GM18520 (cell line): ENCODE data around the gene PSD4.

Source experiments
- ATAC-seq: cut with Tn5 transposase; IDR thresholded peaks from one replicate; pipeline ENCODE4 v1.9.1; 2021; ENCODE audit not compliant: unreplicated experiment

PSD4 gene

DNA sequence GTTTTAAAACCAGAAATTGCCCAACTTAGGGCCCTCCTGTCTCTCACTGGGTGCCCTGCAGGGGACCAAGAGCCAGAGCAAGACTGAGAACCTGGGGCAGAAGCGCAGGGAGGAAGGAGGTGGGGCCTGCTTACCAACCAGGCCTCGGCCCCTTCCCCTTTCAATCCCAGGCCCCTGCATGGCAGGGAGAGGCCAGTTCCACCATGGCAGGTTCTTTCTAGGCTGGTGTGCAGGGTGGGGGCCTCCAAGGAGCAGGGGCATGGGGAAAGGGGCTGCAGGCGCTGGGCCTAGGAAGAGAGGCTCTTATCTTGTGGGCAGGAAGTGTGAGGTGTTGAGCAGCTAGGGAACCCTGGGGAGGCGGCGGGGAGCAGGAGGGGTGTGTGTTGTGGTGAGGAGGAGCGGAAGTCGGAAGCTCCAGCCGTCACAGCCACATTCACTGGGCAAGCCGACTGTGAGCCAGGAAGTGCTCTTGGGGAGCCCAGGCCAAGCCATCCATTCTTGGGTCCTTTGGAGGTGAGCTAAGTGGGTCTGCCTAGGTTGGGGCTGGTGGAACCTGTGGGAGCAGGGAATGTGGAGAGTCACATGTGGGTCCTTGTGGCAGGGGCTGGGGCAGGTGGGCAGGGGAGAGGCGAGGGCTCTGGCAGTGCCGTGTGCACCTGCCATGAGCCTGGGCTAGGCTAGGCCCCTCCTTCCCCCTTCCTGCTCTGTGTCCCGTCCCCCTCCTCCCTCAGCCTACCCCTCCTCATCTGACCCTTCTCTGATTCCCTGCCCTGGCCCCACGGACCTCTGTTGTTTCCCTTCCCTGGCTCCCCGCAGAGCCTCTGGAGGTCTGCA lies at the start of gene PSD4:
Gene PSD4, plus strand, starts transcription at position 430 of the 834 bp plus-strand sequence. CDS start 8,486 bp downstream, outside the sequence.
- peak; percentile 65 for ATAC-seq

DNA sequence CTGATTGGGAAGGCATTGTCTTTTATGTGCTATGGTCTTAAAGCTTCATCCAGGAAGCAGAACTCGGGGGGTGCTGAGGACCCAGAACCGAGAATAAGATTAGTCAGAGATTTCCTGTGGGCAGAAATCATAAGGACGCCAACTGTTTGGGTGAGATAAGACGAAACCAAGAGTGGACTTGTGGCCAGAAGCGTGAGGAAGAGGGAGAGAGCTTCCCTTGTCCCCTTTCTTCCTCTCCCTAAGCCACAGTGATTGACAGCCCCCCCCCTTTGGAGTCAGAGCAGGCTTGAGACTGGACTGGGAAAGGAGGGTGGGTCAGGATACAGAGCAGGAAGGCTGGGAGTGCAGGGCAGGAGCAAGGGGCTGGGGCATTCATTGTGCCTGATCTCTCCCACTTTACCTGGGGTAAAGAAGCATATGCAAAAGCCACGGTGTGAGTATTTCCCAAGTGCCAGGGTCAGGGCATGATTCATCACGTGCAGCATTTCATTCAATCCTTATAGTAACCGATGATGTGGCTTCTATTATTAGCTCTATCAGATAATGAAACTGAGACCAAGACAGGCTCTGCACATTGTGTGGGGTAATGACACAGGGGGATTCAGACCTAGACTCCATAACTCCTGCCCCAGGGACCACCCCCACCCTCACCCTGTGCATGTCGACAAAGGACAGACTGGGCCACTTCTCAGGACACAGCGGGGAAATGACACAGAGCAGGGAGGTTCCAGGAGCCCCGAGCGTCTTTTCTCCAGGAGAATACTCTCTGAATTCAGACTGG lies 49.4 kb upstream of the PSD4 start:
- ATAC-seq, result no peak

DNA sequence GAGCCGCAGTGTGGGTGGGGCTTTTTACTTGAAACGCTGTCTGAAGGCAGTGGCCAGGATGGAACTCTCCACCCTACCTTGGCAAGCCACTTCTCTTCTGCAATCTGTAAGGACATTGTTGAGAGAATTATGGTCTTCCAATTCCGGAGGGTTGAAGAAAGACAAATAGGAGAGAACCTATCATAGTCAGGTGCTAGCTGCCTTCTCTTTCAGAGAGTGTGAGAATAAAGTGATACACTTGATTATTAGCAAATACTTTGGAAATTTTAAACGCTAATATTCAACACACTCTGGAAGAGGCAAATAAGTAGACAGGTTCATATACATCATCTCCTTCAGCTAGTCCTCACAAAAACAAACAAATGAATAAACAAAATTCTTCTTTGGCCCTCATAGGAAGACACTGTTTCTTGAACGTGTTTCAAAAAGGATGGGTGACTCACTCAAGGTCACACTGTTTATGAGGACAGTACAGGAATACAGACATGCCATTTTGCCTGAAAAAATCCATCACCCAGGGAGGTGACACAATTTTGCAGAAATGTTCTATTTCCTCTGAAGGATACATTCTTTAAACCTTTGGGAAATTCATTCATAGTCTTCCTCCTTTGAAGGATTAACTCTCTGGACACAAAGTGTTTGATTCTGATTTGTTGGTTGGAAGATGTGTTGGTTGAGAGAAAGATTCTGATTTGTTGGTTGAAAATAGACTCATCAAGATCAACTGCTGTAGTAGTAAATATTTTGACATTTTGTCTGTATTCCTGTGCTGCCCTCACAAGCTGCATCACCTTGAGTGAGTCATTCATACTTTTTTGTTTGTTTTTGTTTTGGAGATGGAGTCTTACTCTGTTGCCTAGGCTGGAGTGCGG lies 48.6 kb upstream of the PSD4 start:
- ATAC-seq, result no peak

DNA sequence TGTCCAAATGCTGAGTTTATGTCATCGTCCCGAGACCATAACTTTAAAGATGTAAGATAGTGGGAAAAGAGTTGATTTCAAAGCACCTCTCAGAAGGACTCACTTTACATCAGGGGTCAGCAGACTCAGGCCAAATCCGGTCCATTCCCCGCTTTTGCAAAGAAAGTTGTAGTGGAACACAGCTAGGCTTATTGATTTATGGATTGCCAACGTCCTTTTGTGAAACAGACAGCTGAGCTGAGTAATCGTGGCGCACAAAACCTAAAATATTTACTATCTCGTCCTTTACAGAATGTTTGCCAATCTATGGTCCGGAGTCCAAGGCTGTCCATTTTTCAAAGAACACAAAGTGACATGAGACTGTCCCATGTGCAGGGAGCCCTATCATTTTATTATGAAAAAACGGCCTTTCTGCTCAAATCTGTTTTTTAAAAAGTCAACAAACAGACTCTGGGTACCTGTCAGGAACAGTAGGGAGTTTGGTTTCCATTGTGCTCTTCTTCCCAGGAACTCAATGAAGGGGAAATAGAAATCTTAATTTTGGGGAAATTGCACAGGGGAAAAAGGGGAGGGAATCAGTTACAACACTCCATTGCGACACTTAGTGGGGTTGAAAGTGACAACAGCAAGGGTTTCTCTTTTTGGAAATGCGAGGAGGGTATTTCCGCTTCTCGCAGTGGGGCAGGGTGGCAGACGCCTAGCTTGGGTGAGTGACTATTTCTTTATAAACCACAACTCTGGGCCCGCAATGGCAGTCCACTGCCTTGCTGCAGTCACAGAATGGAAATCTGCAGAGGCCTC lies 46.7 kb upstream of the PSD4 start, which contains the start of gene IL1RN:
Gene IL1RN, plus strand, starts transcription at position 754 of the 801 bp plus-strand sequence. Its CDS starts 27 bp downstream, at position 781.
- no peak for ATAC-seq

DNA sequence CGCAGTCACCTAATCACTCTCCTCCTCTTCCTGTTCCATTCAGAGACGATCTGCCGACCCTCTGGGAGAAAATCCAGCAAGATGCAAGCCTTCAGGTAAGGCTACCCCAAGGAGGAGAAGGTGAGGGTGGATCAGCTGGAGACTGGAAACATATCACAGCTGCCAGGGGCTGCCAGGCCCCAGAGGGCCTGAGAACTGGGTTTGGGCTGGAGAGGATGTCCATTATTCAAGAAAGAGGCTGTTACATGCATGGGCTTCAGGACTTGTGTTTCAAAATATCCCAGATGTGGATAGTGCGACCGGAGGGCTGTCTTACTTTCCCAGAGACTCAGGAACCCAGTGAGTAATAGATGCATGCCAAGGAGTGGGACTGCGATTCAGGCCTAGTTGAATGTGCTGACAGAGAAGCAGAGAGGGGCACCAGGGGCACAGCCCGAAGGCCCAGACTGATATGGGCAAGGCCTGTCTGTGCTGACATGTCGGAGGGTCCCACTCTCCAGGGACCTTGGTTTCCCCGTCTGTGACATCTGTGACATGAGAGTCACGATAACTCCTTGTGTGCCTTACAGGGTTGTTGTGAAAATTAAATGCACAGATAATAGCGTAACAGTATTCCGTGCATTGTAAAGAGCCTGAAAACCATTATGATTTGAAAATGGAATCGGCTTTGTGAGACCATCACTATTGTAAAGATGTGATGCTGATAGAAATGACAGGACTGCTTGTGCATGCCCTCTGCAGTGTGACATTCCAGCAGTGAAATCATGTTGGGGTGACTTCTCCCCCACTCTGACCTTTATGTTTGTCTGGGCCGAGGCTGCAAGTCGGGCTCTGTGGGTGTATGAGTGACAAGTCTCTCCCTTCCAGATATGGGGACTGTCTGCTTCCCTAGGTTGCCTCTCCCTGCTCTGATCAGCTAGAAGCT lies 45.9 kb upstream of the PSD4 start:
- ATAC-seq, result no peak

DNA sequence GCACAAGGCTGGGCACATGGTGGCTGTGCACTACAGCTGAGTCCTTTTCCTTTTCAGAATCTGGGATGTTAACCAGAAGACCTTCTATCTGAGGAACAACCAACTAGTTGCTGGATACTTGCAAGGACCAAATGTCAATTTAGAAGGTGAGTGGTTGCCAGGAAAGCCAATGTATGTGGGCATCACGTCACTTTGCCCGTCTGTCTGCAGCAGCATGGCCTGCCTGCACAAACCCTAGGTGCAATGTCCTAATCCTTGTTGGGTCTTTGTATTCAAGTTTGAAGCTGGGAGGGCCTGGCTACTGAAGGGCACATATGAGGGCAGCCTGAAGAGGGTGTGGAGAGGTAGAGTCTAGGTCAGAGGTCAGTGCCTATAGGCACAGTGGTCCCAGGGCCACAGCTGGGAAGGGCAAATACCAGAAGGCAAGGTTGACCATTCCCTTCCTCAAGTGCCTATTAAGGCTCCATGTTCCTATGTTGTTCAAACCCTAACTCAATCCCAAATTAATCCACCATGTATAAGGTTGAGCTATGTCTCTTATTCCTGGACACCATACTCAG lies 44.2 kb upstream of the PSD4 start:
- no peak for ATAC-seq

DNA sequence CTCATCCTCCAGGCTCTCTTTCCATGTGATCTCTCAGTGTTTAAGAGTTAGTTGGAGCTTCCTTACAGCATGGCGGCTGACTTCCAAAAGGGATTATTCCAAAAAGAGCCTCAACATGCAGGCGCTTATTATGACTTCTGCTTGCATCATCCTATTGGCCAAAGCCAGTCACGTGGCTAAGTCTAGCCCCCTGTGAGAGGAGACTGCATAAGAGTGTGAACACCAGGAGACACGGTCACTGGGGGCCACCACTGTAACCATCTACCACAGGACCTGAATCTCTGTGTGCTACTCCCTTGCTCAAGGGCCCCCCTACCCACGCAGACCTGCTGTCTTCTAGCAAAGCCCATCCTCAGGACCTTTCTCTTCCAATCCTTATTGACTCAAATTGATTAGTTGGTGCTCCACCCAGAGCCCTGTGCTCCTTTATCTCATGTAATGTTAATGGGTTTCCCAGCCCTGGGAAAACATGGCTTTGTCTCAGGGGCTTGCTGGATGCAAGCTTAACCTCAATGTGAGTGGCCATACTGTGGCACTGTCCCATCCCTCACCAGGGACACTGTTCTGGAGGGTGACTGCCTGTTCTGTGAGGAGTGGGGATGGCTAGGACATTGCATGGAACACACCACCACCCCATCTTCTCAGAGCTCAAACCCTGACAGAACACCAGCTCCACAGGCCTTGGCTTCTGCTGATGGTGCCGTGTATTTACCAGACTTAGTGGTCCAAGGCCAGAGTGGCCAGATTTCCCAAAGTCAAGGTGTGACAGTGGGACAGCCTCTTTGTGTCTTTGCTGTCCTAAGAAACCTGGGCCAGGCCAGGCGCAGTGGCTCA lies 42.2 kb upstream of the PSD4 start:
- no peak for ATAC-seq

DNA sequence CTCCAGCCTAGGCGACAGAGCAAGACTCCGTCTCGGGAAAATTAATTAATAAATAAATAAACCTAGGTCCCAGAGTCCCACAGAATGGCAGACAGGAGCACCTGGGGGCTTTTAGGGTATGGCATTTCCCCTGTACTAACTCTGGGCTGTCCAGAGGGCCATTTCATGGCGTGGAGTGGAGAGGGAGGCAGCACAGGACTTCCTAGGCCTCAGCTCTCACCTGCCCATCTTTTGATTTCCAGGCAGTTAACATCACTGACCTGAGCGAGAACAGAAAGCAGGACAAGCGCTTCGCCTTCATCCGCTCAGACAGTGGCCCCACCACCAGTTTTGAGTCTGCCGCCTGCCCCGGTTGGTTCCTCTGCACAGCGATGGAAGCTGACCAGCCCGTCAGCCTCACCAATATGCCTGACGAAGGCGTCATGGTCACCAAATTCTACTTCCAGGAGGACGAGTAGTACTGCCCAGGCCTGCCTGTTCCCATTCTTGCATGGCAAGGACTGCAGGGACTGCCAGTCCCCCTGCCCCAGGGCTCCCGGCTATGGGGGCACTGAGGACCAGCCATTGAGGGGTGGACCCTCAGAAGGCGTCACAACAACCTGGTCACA lies 41.3 kb upstream of the PSD4 start:
- no peak for ATAC-seq

DNA sequence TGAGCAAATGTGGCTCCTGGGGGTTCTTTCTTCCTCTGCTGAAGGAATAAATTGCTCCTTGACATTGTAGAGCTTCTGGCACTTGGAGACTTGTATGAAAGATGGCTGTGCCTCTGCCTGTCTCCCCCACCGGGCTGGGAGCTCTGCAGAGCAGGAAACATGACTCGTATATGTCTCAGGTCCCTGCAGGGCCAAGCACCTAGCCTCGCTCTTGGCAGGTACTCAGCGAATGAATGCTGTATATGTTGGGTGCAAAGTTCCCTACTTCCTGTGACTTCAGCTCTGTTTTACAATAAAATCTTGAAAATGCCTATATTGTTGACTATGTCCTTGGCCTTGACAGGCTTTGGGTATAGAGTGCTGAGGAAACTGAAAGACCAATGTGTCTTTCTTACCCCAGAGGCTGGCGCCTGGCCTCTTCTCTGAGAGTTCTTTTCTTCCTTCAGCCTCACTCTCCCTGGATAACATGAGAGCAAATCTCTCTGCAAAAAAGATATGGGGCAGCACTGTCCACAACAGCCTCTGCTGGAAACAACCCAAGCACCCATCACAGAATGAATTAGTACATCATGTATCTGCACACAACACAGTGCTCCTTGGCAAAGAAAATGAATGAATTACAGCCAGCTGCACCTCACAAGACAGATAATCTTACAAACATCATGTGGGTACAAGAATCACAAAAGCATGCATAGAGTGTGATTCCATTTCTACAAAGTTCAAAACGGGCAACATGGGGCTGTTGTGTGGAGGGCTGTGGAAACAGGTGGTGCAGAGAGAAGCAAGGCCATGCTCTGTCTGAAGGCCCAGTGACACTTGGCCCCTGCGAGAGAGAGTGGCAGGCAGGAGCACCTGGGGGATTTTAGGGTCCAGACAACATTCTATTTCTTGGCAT lies 39.8 kb upstream of the PSD4 start:
- no peak for ATAC-seq

DNA sequence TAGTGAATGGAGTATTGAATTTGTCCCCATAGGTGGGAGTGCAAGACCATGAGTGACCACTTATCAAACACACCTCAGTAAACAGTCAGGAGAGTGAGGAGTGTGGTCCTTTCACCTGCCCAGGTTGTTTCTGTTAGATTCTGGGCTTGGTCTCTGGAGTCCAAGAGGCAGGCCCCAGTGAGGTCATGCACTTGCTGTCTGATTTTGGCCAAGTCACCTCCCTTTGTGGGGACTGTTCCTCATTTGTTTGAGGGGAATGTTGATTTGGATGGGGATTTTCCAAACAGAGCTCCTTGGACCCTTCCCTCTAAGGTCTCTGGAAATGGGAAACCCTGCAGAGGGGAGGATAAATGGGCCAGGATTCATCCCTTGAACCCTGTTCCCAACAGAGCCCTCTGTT lies 39.1 kb upstream of the PSD4 start:
- no peak for ATAC-seq

DNA sequence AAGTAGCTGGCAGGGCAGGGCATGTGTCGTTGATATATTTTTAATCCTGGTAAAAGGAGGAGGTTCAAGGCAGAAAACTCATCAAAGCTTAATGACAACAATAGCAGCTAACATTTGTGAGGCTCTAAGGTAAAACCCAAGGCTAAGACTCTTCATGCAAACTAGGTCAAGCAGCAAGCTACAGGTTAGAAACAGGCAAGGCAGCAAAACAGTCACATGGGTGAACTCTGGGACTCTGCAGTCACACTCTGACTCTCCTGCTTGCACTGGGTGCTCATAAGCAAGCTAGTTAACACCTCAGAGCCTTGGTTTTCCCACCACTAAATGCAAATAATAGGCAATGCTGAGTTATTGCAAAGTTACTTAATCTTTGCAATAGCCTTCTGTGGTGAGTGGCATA lies 38.5 kb upstream of the PSD4 start:
- peak; percentile 76 for ATAC-seq

DNA sequence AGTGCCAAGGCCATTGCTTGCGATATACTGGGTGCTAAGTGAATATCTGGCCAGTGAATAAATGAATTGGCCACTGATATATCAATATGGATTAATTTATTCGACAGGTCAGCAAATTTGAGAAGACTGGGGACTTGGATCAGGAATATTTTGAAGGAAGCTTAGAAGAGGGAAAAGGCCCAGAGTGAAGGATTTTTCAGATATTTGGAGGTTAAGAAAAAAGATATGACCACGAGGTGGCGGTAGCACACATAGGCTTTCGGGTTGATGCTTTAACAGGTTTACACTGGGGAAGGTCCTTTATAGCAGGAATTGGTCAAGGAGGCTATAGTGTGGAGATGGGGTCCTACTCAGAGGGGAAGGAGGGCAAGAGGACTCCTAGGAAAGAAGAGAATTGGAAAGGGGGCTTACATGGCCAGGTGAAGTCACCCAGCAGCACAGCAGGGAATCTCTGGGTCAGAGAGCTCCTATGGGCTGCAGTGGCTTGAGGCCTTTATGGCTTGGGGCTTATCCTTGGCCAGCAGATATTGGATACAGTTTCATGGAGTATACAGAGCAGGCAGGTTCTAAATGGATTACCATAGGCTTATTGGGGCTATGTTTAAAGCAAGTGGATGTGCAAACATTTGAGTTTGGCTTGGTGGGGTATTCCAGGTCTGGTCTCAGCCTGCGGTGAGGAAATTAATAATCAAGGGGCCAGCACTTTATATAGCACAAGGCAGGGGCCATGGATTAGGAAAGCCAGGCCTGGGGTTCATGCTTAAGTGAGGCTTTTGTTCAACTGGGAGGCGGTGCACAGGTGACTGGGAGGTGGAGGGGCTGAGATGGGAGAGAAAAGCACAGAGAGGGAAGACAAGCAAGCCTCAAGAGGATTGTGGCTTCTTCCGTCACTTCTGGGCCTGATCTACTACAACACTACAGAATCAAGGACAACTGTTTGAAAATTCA lies 36.7 kb upstream of the PSD4 start:
- no peak for ATAC-seq

DNA sequence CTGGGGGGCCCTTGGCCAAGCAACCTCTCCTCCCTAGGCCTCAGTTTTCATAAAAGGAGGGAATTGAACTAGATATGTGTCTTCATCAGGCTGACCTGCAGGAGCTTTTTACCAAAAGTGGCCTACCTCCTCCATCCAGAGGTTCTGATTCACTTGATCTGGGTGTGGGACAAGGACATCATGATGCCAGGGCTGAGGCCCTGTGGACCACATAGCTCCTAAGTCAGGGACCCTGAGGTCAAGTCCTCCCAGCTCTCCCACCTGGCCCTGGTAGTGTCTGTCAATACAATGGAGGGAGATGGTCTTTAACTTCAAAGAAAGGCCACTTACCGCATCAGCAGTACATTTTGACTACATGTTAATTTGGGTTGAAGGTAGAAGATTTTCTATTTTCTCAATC lies 35.9 kb upstream of the PSD4 start:
- no peak for ATAC-seq

DNA sequence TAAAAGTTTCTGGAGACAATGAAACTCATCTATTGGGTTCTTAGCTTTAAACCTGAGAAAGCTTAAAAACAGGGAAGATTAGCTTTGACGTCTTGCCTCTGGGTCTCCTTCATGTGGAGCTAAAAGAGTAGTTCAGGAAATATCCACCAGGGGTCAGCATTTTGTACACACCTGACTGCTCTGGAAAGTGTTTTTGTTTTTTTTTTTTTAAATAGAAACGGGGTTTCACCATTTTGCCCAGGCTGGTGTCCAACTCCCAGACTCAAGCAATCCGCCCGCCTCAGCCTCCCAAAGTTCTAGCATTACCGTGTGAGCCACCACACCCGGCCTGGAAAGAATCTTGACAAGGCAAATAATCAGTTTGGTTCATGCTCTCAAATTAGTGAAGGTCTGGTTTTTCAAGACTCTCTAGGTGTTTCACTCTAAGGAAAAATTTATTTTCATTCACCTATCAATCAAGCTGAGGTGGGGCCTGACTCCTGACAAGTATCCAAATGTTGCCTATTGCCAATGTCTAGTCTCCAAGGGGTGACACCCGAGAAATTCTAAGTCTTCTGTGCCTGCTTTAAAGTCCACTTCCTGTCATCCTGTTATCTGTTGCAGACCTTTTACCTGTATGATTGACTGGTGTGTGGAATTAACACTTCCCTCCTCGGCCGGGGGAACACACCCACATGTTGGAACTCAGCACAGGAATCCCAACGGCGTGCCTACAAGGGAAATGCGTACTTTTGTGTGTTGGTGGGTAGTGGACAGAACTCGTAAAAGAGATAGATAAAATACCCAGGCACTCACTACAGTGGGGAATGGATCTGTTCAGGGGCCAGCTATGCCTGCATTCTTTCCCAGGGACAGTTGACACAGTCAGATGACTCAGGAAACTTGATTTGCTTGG lies 35.1 kb upstream of the PSD4 start:
- ATAC-seq, result peak; percentile 32

DNA sequence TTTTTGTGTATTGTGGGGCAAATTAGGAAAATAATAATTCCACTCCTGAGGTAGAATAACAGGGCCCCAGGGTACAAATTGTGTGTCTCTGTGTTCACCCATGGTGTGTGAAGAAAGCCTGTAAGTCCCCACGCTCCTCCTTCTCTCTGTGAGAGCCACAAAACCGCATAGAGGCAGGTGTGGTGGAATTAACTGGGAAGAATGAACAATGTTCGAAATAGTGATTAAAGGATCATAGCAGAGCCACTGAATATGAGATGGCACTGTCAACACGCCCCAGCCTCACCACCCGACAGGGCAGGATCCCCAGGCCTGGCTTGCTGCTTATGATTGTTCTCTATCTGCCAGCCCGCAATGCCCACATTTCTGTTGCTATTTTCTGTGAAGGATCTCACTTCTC lies 32.3 kb upstream of the PSD4 start:
- ATAC-seq, result no peak
